Measurements from ENCODE around the gene MRPL44.

DNA sequence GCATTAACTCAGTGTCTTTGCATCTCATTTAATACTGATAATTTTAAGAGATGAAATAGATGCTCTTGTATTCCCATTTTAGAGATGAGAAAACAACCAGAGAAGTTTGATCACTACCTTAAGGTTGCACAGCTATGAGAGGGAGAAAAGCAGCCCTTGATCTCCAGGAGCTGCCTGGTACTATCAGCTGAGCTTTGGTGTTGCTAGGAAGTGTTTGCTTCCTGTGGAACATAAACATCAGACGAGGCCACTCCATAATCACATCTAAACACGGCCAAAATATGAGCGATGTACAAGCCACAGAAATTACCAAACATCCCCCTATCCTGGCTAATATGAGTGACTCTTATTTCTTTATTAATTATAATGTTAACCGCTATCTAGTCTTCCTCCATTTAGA lies 11.5 kb upstream of the MRPL44 start:
- TF ChIP-seq POLR2AphosphoS5 (IDR thresholded peaks at IDR 0.05), result no peak
- no peak for TF ChIP-seq POLR2A (IDR thresholded peaks at IDR 0.05)
